GM23338 (cell line): Measurements from ENCODE around the gene AP2B1. TPM values are rescaled to one million over a fixed set of nuclear protein-coding genes. Genes with fewer than 3 reads are reported as not detected.

Experiments used
- ATAC-seq: fragments of 200-7000 bp; cut with Tn5 transposase; 3 replicates; pipeline ENCODE4 v1.9.1; 2020
- DNase-seq: peaks from one replicate; pipeline ENCODE4 v3.0.0-alpha.2; 2015; ENCODE audit warnings: low spot score
- H2AFZ ChIP-seq: fragments of 200-600 bp; sonication (generic); 2 replicates; pipeline ENCODE4 v1.8.0; 2016; ENCODE audit warnings: antibody characterized with exemption, mild to moderate bottlenecking, moderate library complexity
- H3F3A ChIP-seq: fragments of 200-600 bp; sonication (generic); replicated peaks from 2 replicates; pipeline ENCODE4 v1.8.0; 2017; ENCODE audit warnings: antibody characterized with exemption, mixed run types, low read depth
- H3K27ac ChIP-seq: fragments of 200-600 bp; sonication (generic); 2 replicates; pipeline ENCODE4 v1.6.1; 2016; ENCODE audit warnings: low read depth
- H3K27me3 ChIP-seq: fragments of 200-600 bp; sonication (generic); 2 replicates; pipeline ENCODE4 v1.8.0; 2016; ENCODE audit warnings: mild to moderate bottlenecking, mixed run types, moderate library complexity; ENCODE audit not compliant: insufficient read depth
- H3K36me3 ChIP-seq: fragments of 200-600 bp; sonication (generic); 2 replicates; pipeline ENCODE4 v1.8.0; 2016; ENCODE audit warnings: mild to moderate bottlenecking; ENCODE audit not compliant: insufficient read depth
- H3K4me1 ChIP-seq: fragments of 200-600 bp; sonication (generic); 2 replicates; pipeline ENCODE4 v1.8.0; 2016; ENCODE audit warnings: mild to moderate bottlenecking, moderate library complexity; ENCODE audit not compliant: insufficient read depth
- H3K4me2 ChIP-seq: fragments of 200-600 bp; sonication (generic); 2 replicates; pipeline ENCODE4 v1.7.1; 2017; ENCODE audit warnings: mixed run types
- H3K4me3 ChIP-seq: fragments of 200-600 bp; sonication (generic); 2 replicates; pipeline ENCODE4 v1.6.1; 2016; ENCODE audit warnings: mixed run types
- H3K79me2 ChIP-seq: fragments of 200-600 bp; sonication (generic); replicated peaks from 2 replicates; pipeline ENCODE4 v1.8.0; 2017; ENCODE audit warnings: mild to moderate bottlenecking; ENCODE audit not compliant: insufficient read depth
- H3K9me2 ChIP-seq: fragments of 200-600 bp; sonication (generic); 2 replicates; pipeline ENCODE4 v1.8.0; 2017; ENCODE audit not compliant: insufficient read depth
- H4K20me1 ChIP-seq: fragments of 200-600 bp; sonication (generic); replicated peaks from 2 replicates; pipeline ENCODE4 v1.8.0; 2017; ENCODE audit warnings: mild to moderate bottlenecking; ENCODE audit not compliant: insufficient read depth
- H3K27ac Mint-ChIP-seq: 2 replicates; pipeline ENCODE4 v1.8.0; 2020; ENCODE audit warnings: inconsistent platforms, mild to moderate bottlenecking, moderate library complexity, mixed read lengths
- H3K27me3 Mint-ChIP-seq: 3 replicates; pipeline ENCODE4 v1.8.0; 2022; ENCODE audit warnings: low read depth, mild to moderate bottlenecking, moderate library complexity, mixed read lengths, inconsistent platforms; ENCODE audit not compliant: insufficient read depth, poor library complexity
- H3K36me3 Mint-ChIP-seq: 3 replicates; pipeline ENCODE4 v1.8.0; 2021; ENCODE audit warnings: low read depth, mild to moderate bottlenecking, inconsistent platforms, moderate library complexity, mixed read lengths
- H3K4me1 Mint-ChIP-seq: 3 replicates; pipeline ENCODE4 v1.8.0; 2020; ENCODE audit warnings: mild to moderate bottlenecking, inconsistent platforms, mixed read lengths
- H3K4me3 Mint-ChIP-seq: 3 replicates; pipeline ENCODE4 v1.8.0; 2021; ENCODE audit warnings: moderate library complexity, mild to moderate bottlenecking, inconsistent platforms, mixed read lengths
- H3K9me3 Mint-ChIP-seq: 3 replicates; pipeline ENCODE4 v1.8.0; 2020; ENCODE audit warnings: moderate library complexity, mild to moderate bottlenecking, inconsistent platforms, mixed read lengths
- EZH2 ChIP-seq: fragments of 200-600 bp; sonication (generic); IDR thresholded peaks from one replicate; pipeline ENCODE4 v1.8.0; 2017; ENCODE audit warnings: antibody characterized with exemption, mild to moderate bottlenecking, low read depth; ENCODE audit not compliant: unreplicated experiment
- JUNB ChIP-seq: IDR thresholded peaks from one replicate; pipeline ENCODE4 v1.6.1; 2016; ENCODE audit warnings: antibody characterized with exemption; ENCODE audit not compliant: unreplicated experiment
- NANOG ChIP-seq: IDR thresholded peaks from 2 replicates; pipeline ENCODE4 v1.6.1; 2016; ENCODE audit warnings: antibody characterized with exemption, borderline replicate concordance
- POLR2AphosphoS5 ChIP-seq: IDR thresholded peaks from 2 replicates; pipeline ENCODE4 v1.6.1; 2016; ENCODE audit warnings: antibody characterized with exemption, low read depth
- REST ChIP-seq: IDR thresholded peaks from one replicate; pipeline ENCODE4 v1.6.1; 2018; ENCODE audit warnings: antibody characterized with exemption; ENCODE audit not compliant: unreplicated experiment
- STAT1 ChIP-seq: IDR thresholded peaks from one replicate; pipeline ENCODE4 v1.6.1; 2016; ENCODE audit warnings: antibody characterized with exemption; ENCODE audit not compliant: unreplicated experiment
- ZNF331 ChIP-seq: fragments of 250-450 bp; sonication (Bioruptor Pico); IDR thresholded peaks from 2 replicates; pipeline ENCODE4 v1.5.0; 2020; ENCODE audit warnings: low read depth, mild to moderate bottlenecking, moderate library complexity
- ZNF462 ChIP-seq: fragments of 250-450 bp; sonication (Bioruptor Pico); IDR thresholded peaks from 2 replicates; pipeline ENCODE4 v1.5.0; 2020; ENCODE audit warnings: mild to moderate bottlenecking, moderate library complexity
- polyA plus RNA-seq: library from polyadenylated mRNA; unstranded; fragments of >200 nt; fragmentation: Nextera tagmentation; extraction: Ambion mirVana; gene quantifications from 2 replicates; pipeline ENCODE4 v1.2.1, GENCODE V29; 2016
- total RNA-seq: library from RNA; depleted of rRNA; stranded (reverse); fragments of >200 nt; shearing (Covaris generic); gene quantifications from 2 replicates; pipeline ENCODE4 v1.2.3, GENCODE V29; 2014
- TF ChIP-seq, protein P1 (sequence below): IDR thresholded peaks from 2 replicates; pipeline ENCODE4 v1.6.1; 2016; ENCODE audit warnings: antibody characterized with exemption

Gene AP2B1
- total and polyA plus RNA-seq, 2 experiments from 2014 or later = 89.7 to 144 TPM

- DNase-seq = peak; percentile 63
- Histone ChIP-seq H3K9me2 (no peaks in the 10 kb centered on the region), H4K20me1 (no peaks in the 10 kb centered on the region), H3K27ac (peak overlapping the region; percentile 1; the same call in 1 of the 2 replicates), H3K4me1 (peaks cover 9% of the 10 kb centered on the region; the same call in 1 of the 2 replicates), H3K36me3 (0 out of 2 replicates have a peak, but pooled peaks cover 3% of the 10 kb centered on the region), H3K4me2 (peak overlapping the region; percentile 26; the same call in 1 of the 2 replicates), H2AFZ (no peak overlapping the region), H3K79me2 (no peaks in the 10 kb centered on the region), H3K4me3 (no peak overlapping the region), H3K27me3 (no peaks in the 10 kb centered on the region), H3F3A (no peaks in the 10 kb centered on the region)
- ATAC-seq = peak; percentile 94
- Mint-ChIP-seq H3K4me3 (no peak overlapping the region), H3K4me1 (peaks cover 20% of the 10 kb centered on the region), H3K36me3 (peaks cover 33% of the 10 kb centered on the region), H3K27ac (0 out of 2 replicates have a peak overlapping the region, but pooled peaks have one; percentile 5), H3K27me3 (peaks cover 3% of the 10 kb centered on the region), H3K9me3 (no peaks in the 10 kb centered on the region)
- no peak for TF ChIP-seq JUNB
- no peak for TF ChIP-seq NANOG
- TF ChIP-seq POLR2AphosphoS5 = no peak
- TF ChIP-seq ZNF462 (CRISPR knock-in tag) = no peak
- no peak for TF ChIP-seq STAT1
- TF ChIP-seq ZNF331 (CRISPR knock-in tag) = no peak
- TF ChIP-seq, protein P1, sequence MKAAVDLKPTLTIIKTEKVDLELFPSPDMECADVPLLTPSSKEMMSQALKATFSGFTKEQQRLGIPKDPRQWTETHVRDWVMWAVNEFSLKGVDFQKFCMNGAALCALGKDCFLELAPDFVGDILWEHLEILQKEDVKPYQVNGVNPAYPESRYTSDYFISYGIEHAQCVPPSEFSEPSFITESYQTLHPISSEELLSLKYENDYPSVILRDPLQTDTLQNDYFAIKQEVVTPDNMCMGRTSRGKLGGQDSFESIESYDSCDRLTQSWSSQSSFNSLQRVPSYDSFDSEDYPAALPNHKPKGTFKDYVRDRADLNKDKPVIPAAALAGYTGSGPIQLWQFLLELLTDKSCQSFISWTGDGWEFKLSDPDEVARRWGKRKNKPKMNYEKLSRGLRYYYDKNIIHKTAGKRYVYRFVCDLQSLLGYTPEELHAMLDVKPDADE = no peak
- no peak for TF ChIP-seq REST
- TF ChIP-seq EZH2 = no peak
These were observed 97.1 kb downstream of the AP2B1 start for GRCh38 chr17:35684055-35684802.
